HepG2 (cell line): ENCODE measurements around the gene GLUL. TPM values are rescaled to one million over a fixed set of nuclear protein-coding genes. Genes with fewer than 3 reads are reported as not detected.

Experiments
- AHR ChIP-seq: IDR thresholded peaks from 2 replicates; pipeline ENCODE4 v1.6.1; 2018; ENCODE audit warnings: missing genetic modification reagents, missing compliant biosample characterization
- CEBPB ChIP-seq: IDR thresholded peaks from 2 replicates; pipeline ENCODE4 v1.6.1; 2011; ENCODE audit warnings: low read depth, low read length, improper control_type of control experiment, borderline replicate concordance
- HDAC2 ChIP-seq: sonication (generic); formaldehyde crosslinking; IDR thresholded peaks from 2 replicates; pipeline ENCODE4 v1.4.0; 2020; ENCODE audit warnings: missing genetic modification reagents
- IRF2 ChIP-seq: IDR thresholded peaks from 2 replicates; pipeline ENCODE4 v1.6.1; 2018; ENCODE audit warnings: missing genetic modification reagents, missing compliant biosample characterization
- NFYB ChIP-seq: sonication (generic); formaldehyde crosslinking; IDR thresholded peaks from 2 replicates; pipeline ENCODE4 v1.4.0; 2020; ENCODE audit warnings: missing genetic modification reagents
- SP1 ChIP-seq, 2 experiments: fragments of 450-650 bp in 1 of 2; sonication (generic) in 1 of 2; formaldehyde crosslinking in 1 of 2; IDR thresholded peaks; 2 replicates each; pipeline versions ENCODE4 v1.4.0 to v1.6.1; 2016 to 2020; ENCODE audit warnings: missing genetic modification reagents in 1 of 2
- TFDP2 ChIP-seq: sonication (generic); formaldehyde crosslinking; IDR thresholded peaks from 2 replicates; pipeline ENCODE4 v1.4.0; 2020; ENCODE audit warnings: missing genetic modification reagents
- TRIM22 ChIP-seq: fragments of 450-650 bp; IDR thresholded peaks from 2 replicates; pipeline ENCODE4 v1.6.1; 2017
- ZBTB4 ChIP-seq: sonication (generic); formaldehyde crosslinking; IDR thresholded peaks from 2 replicates; pipeline ENCODE4 v1.4.0; 2020; ENCODE audit warnings: missing genetic modification reagents, mild to moderate bottlenecking, borderline replicate concordance
- ZNF3 ChIP-seq: IDR thresholded peaks from 2 replicates; pipeline ENCODE4 v1.7.0; 2017; ENCODE audit warnings: inconsistent platforms
- ZNF432 ChIP-seq: sonication (generic); formaldehyde crosslinking; IDR thresholded peaks from 2 replicates; pipeline ENCODE4 v1.5.0; 2020; ENCODE audit warnings: missing genetic modification reagents, mild to moderate bottlenecking, borderline replicate concordance
- ZNF567 ChIP-seq: sonication (generic); formaldehyde crosslinking; IDR thresholded peaks from 2 replicates; pipeline ENCODE4 v1.8.1; 2023; ENCODE audit warnings: mild to moderate bottlenecking, missing genetic modification reagents, borderline replicate concordance
- ZNF646 ChIP-seq: sonication (generic); formaldehyde crosslinking; IDR thresholded peaks from 2 replicates; pipeline ENCODE4 v1.9.0; 2021; ENCODE audit warnings: mild to moderate bottlenecking, missing genetic modification reagents
- ZNF780A ChIP-seq: sonication (generic); formaldehyde crosslinking; IDR thresholded peaks from 2 replicates; pipeline ENCODE4 v1.8.0; 2022; ENCODE audit warnings: mild to moderate bottlenecking, missing genetic modification reagents, moderate library complexity
- ZSCAN5A ChIP-seq: sonication (generic); formaldehyde crosslinking; IDR thresholded peaks from 2 replicates; pipeline ENCODE4 v1.8.0; 2022; ENCODE audit warnings: mild to moderate bottlenecking, missing genetic modification reagents, borderline replicate concordance
- polyA plus RNA-seq, 8 experiments: library from polyadenylated mRNA; depleted of rRNA in 3 of 8; stranded (reverse) in 7 of 8; unstranded in 1 of 8; fragments of >200 nt; fragmentation: Illumina TruSeq in 4 of 8; extraction: Trizol in 4 of 8; gene quantifications; 2 replicates each; pipeline versions ENCODE4 v1.2.1 to v1.2.3, GENCODE V29; 2011 to 2016; ENCODE audit warnings: low read depth in 4 of 8, missing spikeins in 1 of 8, mixed read lengths in 1 of 8; ENCODE audit not compliant: insufficient read depth in 1 of 8
- total RNA-seq, 5 experiments: library from RNA; depleted of rRNA; stranded (reverse); fragments of >200 nt; fragmentation: Illumina TruSeq; extraction: Trizol; gene quantifications; 2 replicates each; pipeline ENCODE4 v1.2.3, GENCODE V29; 2016; ENCODE audit warnings: low read depth in 1 of 5

The GLUL gene
- total and polyA plus RNA-seq, 2 of the 13 experiments (the other 11 are each of a cell fraction or from before 2014, with no cell fraction given): 423 to 827 TPM

GRCh38 chr1:182391362-182392049 is at the start of gene GLUL (continued):
- TF ChIP-seq TFDP2 (no peak), SP1 (IDR thresholded peaks at IDR 0.05) (no peak), SP1 (CRISPR knock-in tag; IDR thresholded peaks at IDR 0.05) (peak; percentile 76), TRIM22 (no peak), ZBTB4 (no peak), CEBPB (no peak), ZNF3 (CRISPR knock-in tag) (no peak), NFYB (CRISPR knock-in tag) (peak; percentile 90), ZNF432 (CRISPR knock-in tag) (no peak), ZSCAN5A (CRISPR knock-in tag) (peak; percentile 75; the same call in 1 of the 2 replicates), AHR (CRISPR knock-in tag) (peak; percentile 21; the same call in 1 of the 2 replicates), ZNF567 (CRISPR knock-in tag) (0 out of 2 replicates have a peak, but pooled peaks have one; percentile 37), ZNF646 (CRISPR knock-in tag) (no peak), HDAC2 (0 out of 2 replicates have a peak, but pooled peaks have one; percentile 27), IRF2 (no peak), ZNF780A (CRISPR knock-in tag) (no peak)
